ENCODE results near the gene DOC2B.
"Not testable (repeated sequence)": the region's sequence is repeated elsewhere in the genome, so short reads cannot be mapped to it uniquely, and the experiment has no call there.

DOC2B gene

DNA sequence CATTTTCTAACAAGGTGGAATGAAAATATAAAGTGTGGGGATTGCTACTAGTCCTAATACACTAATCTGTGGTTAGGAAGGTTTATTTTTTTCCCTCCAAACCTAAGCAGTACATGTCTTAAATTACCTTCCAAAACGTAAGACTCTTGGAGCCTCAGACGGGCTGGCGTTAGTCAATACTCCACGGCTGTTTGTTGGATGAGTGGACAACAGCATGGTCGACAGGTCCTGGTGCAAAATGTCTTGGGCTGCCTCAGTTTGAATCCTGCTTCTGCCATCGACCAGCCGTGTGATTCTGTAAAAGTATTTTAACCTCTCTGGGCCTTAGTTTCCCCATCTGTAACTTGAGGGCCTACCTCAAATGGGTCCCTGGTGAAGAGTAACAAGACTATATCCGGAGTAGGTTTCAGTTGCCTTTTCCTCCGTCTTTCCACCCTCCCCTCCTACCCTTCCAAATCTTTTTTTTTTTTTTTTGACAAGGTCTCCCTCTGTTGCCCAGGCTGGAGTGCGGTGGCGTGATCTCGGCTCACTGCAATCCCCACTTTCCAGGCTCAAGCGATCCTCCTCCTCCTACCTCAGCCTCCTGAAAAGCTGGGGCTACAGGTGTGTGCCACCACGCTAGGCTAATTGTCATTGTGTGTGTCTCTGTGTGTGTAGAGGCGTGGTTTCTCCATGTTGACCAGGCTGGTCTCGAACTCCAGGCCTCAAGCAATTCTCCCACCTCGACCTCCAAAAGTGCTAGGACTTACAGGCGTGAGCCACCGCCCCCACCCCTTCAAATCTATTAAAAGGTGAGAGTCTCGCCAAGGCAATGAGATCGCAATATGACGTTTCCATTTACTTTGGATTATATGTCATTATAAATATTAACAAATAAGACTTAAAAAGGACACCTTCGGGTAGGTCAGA is 38.3 kb downstream of the DOC2B start:
- FAIRE-seq: no peak

- no peak for FAIRE-seq
These were observed 39.3 kb downstream of the DOC2B start for GRCh38 chr17:142102-142661.

- not testable (repeated sequence) for FAIRE-seq
These were observed 41.8 kb downstream of the DOC2B start for GRCh38 chr17:139401-140205.

DNA sequence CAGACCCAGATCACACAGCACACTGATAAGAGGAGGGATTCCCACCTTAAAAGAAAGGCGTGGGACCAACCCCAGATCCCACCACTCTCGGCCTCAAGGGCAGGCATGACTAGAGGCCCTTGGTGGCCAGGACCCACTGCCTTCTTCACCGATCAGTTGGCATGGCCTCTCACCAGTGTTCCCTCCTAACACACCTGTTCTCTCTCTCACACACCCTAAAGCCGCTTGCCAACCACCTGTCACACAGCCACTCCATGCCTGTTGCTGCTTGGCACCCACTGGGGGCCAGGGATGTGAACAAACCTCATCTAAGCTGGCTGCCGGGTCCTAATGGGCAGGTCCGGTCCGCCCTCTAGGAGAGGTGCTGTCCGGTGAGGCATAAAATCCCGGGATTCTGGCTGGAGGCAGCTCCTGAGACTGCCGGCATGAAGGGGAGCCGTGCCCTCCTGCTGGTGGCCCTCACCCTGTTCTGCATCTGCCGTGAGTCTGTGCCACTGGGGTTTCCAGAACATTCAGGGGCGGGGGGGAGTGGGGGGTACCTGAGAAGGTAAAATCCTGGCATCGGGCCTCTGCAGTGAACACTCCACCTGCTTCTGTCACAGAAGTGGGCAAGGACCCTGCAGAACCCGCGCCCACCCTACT is 44.2 kb downstream of the DOC2B start, which contains the start of gene SCGB1C2:
Gene SCGB1C2 (plus strand): TSS at position 404 of the 642 bp plus-strand sequence. CDS start 22 bp downstream, at position 426.
- FAIRE-seq: not testable (repeated sequence)

DNA sequence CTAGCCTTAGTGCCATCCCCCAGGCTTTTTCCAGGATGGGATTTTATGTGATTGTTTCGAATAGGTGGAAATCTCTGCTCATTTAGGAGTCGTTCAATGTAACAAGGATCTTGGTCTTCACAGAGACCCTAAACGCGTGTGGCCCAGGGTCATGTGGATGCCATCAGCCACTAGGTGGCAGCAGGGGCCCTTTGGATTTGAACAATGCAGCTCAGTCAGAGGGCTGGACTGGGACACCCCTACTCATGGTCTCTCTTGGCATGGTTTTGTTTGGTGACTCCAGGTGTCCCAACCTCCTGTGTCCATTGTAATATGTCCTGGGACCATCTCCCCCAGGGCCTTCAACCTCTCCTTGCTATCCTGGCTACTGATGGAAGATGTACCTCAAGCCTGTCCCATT is 44.9 kb downstream of the DOC2B start:
- FAIRE-seq: not testable (repeated sequence)

GRCh38 chr17:135895-136294 is 45.6 kb downstream of the DOC2B start:
- FAIRE-seq: not testable (repeated sequence)

DNA sequence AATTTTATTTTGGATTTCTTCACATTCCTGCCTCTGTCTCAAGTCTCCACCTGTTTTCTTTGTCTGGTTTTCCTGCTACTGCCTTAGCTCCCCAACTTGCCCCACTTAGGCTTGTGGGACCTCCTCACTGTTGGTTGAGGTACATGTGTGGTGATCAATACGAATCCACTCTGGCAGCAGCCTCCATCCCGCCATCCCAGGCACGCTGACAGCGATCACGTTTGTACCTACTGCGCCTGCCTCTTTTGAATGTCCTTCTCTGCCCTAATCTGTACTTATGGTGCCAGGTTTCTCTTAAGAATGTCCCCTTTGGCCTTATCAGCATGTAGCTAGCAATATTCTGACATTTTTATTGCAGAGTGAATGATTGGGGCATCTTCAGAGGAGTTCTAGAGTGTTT is 46.4 kb downstream of the DOC2B start:
- FAIRE-seq: not testable (repeated sequence)

DNA sequence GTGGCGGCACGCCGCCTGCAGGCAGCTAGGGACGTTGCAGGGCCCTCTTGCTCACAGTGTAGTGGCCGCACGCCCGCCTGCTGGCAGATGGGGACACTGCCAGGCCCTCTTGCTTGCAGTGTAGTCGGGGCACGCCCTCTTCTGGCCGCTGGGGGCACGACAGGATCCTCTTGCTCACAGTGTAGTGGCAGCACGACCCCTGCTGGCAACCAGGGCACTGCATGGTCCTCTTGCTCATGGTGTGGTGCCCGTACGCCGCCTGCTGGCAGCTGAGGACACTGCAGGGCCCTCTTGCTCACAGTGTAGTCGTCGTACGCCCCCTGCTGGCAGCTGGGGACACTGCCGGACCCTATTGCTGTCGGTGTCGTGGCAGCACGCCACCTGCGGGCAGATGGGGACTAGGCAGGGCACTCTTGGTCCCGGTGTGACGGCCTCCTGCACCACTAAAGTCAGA is 47.1 kb downstream of the DOC2B start:
- not testable (repeated sequence) for FAIRE-seq

GRCh38 chr17:133932-134331 is 47.5 kb downstream of the DOC2B start:
- FAIRE-seq: not testable (repeated sequence)

DNA sequence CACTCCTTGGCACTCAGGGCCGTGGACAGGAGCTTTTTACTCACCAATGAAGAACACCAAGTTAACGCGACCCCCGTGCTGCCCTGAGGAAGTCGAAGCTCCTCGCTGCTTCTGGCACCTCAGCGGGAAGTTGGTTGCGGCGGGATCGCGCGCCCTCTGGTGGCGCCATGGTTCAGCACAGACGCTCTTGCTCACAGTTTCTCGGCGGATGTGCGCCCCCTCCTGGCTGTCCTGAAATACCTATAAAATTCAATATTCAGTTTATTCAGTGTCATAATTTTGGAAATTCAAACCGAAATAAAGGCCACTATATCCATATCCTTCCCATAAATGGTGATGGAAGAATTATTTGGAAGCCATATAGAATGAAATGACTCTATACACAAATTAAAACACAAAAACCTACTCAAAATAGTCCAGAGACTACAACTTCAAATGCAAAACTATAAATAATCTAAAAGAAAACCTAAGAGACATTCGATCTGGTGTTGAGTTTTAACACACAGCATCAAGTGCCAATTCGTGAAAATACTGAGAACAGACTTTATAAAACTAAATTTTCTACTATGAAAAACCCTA is 63.0 kb downstream of the DOC2B start:
- not testable (repeated sequence) for FAIRE-seq

GRCh38 chr17:113111-113510 is 68.3 kb downstream of the DOC2B start:
- FAIRE-seq: not testable (repeated sequence)

All from A204.1 (cell line).